Measurements from ENCODE around the gene PIK3CB. TPM values are rescaled to one million over a fixed set of nuclear protein-coding genes. Genes with fewer than 3 reads are reported as not detected.

PIK3CB gene
- polyA plus RNA-seq, 1 donor from 2014 or later: 11.5 TPM

- no peak overlapping the region for H3K4me3 ChIP-seq (ENCODE audit: low read length)
- no peak for TF ChIP-seq MXI1 (conservative IDR thresholded peaks at IDR 0.05; ENCODE audit: poor library complexity, severe bottlenecking)
- no peak for TF ChIP-seq SMC3 (conservative IDR thresholded peaks at IDR 0.05; ENCODE audit: poor library complexity)
- no peak for TF ChIP-seq POLR2AphosphoS5 (IDR thresholded peaks at IDR 0.05)
- TF ChIP-seq CTCF (IDR thresholded peaks at IDR 0.05; ENCODE audit: poor library complexity, severe bottlenecking): no peak
- TF ChIP-seq, protein P1, sequence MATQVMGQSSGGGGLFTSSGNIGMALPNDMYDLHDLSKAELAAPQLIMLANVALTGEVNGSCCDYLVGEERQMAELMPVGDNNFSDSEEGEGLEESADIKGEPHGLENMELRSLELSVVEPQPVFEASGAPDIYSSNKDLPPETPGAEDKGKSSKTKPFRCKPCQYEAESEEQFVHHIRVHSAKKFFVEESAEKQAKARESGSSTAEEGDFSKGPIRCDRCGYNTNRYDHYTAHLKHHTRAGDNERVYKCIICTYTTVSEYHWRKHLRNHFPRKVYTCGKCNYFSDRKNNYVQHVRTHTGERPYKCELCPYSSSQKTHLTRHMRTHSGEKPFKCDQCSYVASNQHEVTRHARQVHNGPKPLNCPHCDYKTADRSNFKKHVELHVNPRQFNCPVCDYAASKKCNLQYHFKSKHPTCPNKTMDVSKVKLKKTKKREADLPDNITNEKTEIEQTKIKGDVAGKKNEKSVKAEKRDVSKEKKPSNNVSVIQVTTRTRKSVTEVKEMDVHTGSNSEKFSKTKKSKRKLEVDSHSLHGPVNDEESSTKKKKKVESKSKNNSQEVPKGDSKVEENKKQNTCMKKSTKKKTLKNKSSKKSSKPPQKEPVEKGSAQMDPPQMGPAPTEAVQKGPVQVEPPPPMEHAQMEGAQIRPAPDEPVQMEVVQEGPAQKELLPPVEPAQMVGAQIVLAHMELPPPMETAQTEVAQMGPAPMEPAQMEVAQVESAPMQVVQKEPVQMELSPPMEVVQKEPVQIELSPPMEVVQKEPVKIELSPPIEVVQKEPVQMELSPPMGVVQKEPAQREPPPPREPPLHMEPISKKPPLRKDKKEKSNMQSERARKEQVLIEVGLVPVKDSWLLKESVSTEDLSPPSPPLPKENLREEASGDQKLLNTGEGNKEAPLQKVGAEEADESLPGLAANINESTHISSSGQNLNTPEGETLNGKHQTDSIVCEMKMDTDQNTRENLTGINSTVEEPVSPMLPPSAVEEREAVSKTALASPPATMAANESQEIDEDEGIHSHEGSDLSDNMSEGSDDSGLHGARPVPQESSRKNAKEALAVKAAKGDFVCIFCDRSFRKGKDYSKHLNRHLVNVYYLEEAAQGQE (IDR thresholded peaks at IDR 0.05; ENCODE audit: borderline replicate concordance): no peak
- TF ChIP-seq RAD21 (conservative IDR thresholded peaks at IDR 0.05): no peak
- TF ChIP-seq EZH2 (IDR thresholded peaks at IDR 0.05; ENCODE audit: borderline replicate concordance, insufficient read depth, low read length, poor library complexity, severe bottlenecking): no peak
- no peak for TF ChIP-seq EP300 (conservative IDR thresholded peaks at IDR 0.05; ENCODE audit: poor library complexity, severe bottlenecking)
- no peaks in the 10 kb centered on the region for H4K20me1 ChIP-seq (ENCODE audit: insufficient read depth)
- H3K9me2 ChIP-seq (ENCODE audit: insufficient read depth, low read length): no peaks in the 10 kb centered on the region
- no peak overlapping the region for H2AFZ ChIP-seq (ENCODE audit: low read depth, low read length)
- H3K4me2 ChIP-seq (ENCODE audit: low read length): no peak overlapping the region
- no peaks in the 10 kb centered on the region for H3K36me3 ChIP-seq (ENCODE audit: insufficient read depth, low read length)
- no peaks in the 10 kb centered on the region for H3K79me2 ChIP-seq (replicated peaks; ENCODE audit: insufficient read depth, low read length)
- H3K27ac ChIP-seq (ENCODE audit: low read length): no peak overlapping the region
- no peaks in the 10 kb centered on the region for H3K9me3 ChIP-seq (ENCODE audit: low read length)
- H3F3A ChIP-seq (ENCODE audit: insufficient read depth, low read length, poor library complexity, severe bottlenecking): no peaks in the 10 kb centered on the region
- H3K9ac ChIP-seq (ENCODE audit: low read length): no peak overlapping the region
- H3K27me3 ChIP-seq (ENCODE audit: insufficient read depth, low read depth, low read length): no peaks in the 10 kb centered on the region
Observed at GRCh38 chr3:138845771-138846173, 11.0 kb upstream of the PIK3CB start.

GRCh38 chr3:138845181-138845601 is 10.5 kb upstream of the PIK3CB start:
- Histone ChIP-seq H3K36me3 (ENCODE audit: insufficient read depth, low read length) (no peaks in the 10 kb centered on the region), H2AFZ (ENCODE audit: low read depth, low read length) (no peak overlapping the region), H3K27me3 (ENCODE audit: insufficient read depth, low read depth, low read length) (no peaks in the 10 kb centered on the region), H3K27ac (ENCODE audit: low read length) (no peak overlapping the region), H3K9me2 (ENCODE audit: insufficient read depth, low read length) (no peaks in the 10 kb centered on the region), H3K9me3 (ENCODE audit: low read length) (no peaks in the 10 kb centered on the region), H3K4me2 (ENCODE audit: low read length) (no peak overlapping the region), H3K4me3 (ENCODE audit: low read length) (no peak overlapping the region), H3K79me2 (replicated peaks; ENCODE audit: insufficient read depth, low read length) (no peaks in the 10 kb centered on the region), H4K20me1 (ENCODE audit: insufficient read depth) (no peaks in the 10 kb centered on the region), H3K9ac (ENCODE audit: low read length) (no peak overlapping the region), H3F3A (ENCODE audit: insufficient read depth, low read length, poor library complexity, severe bottlenecking) (no peaks in the 10 kb centered on the region)
- TF ChIP-seq CTCF (IDR thresholded peaks at IDR 0.05; ENCODE audit: poor library complexity, severe bottlenecking) (no peak), MXI1 (conservative IDR thresholded peaks at IDR 0.05; ENCODE audit: poor library complexity, severe bottlenecking) (no peak), SMC3 (conservative IDR thresholded peaks at IDR 0.05; ENCODE audit: poor library complexity) (no peak), RAD21 (conservative IDR thresholded peaks at IDR 0.05) (no peak), POLR2AphosphoS5 (IDR thresholded peaks at IDR 0.05) (no peak), TAF1 (IDR thresholded peaks at IDR 0.05; ENCODE audit: low read depth) (no peak)
- TF ChIP-seq, protein P1 (IDR thresholded peaks at IDR 0.05; ENCODE audit: borderline replicate concordance): no peak
